ENCODE data around the gene PDLIM4. TPM values are rescaled to one million over a fixed set of nuclear protein-coding genes. Genes with fewer than 3 reads are reported as not detected.

PDLIM4 gene
- total RNA-seq, 2 donors from 2014 or later: 13.4 to 96.7 TPM

GRCh38 chr5:132293992-132294727, 36.7 kb downstream of the PDLIM4 start, which contains the start of gene SLC22A4:
Gene SLC22A4 (plus strand): TSS chr5:132294394. CDS start chr5:132294617, 223 bp downstream.
- H3K4me1 ChIP-seq: peaks cover 0 to 34% of the 10 kb centered on the region in 2 donors
- H3K36me3 ChIP-seq: no peaks in the 10 kb centered on the region
- peak within 1 kb of the TSS; percentile 93 to 99 for H3K27ac ChIP-seq
- no peaks in the 10 kb centered on the region for H3K9me3 ChIP-seq
- no peak for TF ChIP-seq CTCF (IDR thresholded peaks at IDR 0.05)
- peak; percentile 95 for DNase-seq (ENCODE audit: low spot score)
- no peaks in the 10 kb centered on the region for H3K27me3 ChIP-seq
- peak within 1 kb of the TSS; percentile 56 to 58 for H3K4me3 ChIP-seq

GRCh38 chr5:132294728-132295504, 37.4 kb downstream of the PDLIM4 start:
- Histone ChIP-seq H3K27me3 (no peaks in the 10 kb centered on the region), H3K4me3 (peak overlapping the region; percentile 56 to 58), H3K9me3 (no peaks in the 10 kb centered on the region), H3K36me3 (no peaks in the 10 kb centered on the region), H3K27ac (peak overlapping the region; percentile 93 to 99), H3K4me1 (peaks cover 0 to 34% of the 10 kb centered on the region in 2 donors)
- TF ChIP-seq CTCF (IDR thresholded peaks at IDR 0.05): no peak
- peak; percentile 87 for DNase-seq (ENCODE audit: low spot score)

GRCh38 chr5:132295505-132296411, 38.3 kb downstream of the PDLIM4 start:
- TF ChIP-seq CTCF (IDR thresholded peaks at IDR 0.05): no peak
- H3K4me3 ChIP-seq: peak overlapping the region in 1 of 2 donors; percentile 56
- peaks cover 0 to 37% of the 10 kb centered on the region in 2 donors for H3K4me1 ChIP-seq
- peak overlapping the region; percentile 93 to 99 for H3K27ac ChIP-seq
- no peak for DNase-seq (ENCODE audit: low spot score)
- H3K36me3 ChIP-seq: no peaks in the 10 kb centered on the region
- H3K9me3 ChIP-seq: no peaks in the 10 kb centered on the region
- H3K27me3 ChIP-seq: no peaks in the 10 kb centered on the region

- no peak overlapping the region for H3K4me3 ChIP-seq
- DNase-seq (ENCODE audit: low spot score): no peak
- H3K36me3 ChIP-seq: no peaks in the 10 kb centered on the region
- peaks cover 0 to 44% of the 10 kb centered on the region in 2 donors for H3K4me1 ChIP-seq
- H3K27ac ChIP-seq: peak overlapping the region; percentile 93 to 99
- no peak for TF ChIP-seq CTCF (IDR thresholded peaks at IDR 0.05)
- H3K9me3 ChIP-seq: no peaks in the 10 kb centered on the region
- H3K27me3 ChIP-seq: no peaks in the 10 kb centered on the region
These were observed 39.0 kb downstream of the PDLIM4 start for GRCh38 chr5:132296412-132297016.

Data from right atrium auricular region (tissue), 2 donors.